BLaER1 (cell line): ENCODE results near the gene DRC7.
A peak's percentile ranks its signal among the peaks of the same experiment; 100 is the strongest.
"Not testable (repeated sequence)": the region's sequence is repeated elsewhere in the genome, so short reads cannot be mapped to it uniquely, and the experiment has no call there.

Experiments used
- H3K27ac ChIP-seq: shearing (Covaris generic); formaldehyde crosslinking; 2 replicates; pipeline ENCODE4 v1.8.1; 2022
- H3K27me3 ChIP-seq: shearing (Covaris generic); formaldehyde crosslinking; 2 replicates; pipeline ENCODE4 v1.8.1; 2022
- H3K36me3 ChIP-seq: shearing (Covaris generic); formaldehyde crosslinking; 2 replicates; pipeline ENCODE4 v1.8.1; 2022
- H3K4me1 ChIP-seq: shearing (Covaris generic); formaldehyde crosslinking; 2 replicates; pipeline ENCODE4 v1.8.1; 2022
- H3K4me2 ChIP-seq: shearing (Covaris generic); formaldehyde crosslinking; 2 replicates; pipeline ENCODE4 v1.8.1; 2022
- H3K4me3 ChIP-seq: shearing (Covaris generic); formaldehyde crosslinking; 2 replicates; pipeline ENCODE4 v1.8.1; 2022
- H3K9ac ChIP-seq: shearing (Covaris generic); formaldehyde crosslinking; 2 replicates; pipeline ENCODE4 v1.8.1; 2022
- H3K9me3 ChIP-seq: shearing (Covaris generic); formaldehyde crosslinking; 2 replicates; pipeline ENCODE4 v1.8.1; 2022
- H4K20me1 ChIP-seq: shearing (Covaris generic); formaldehyde crosslinking; 2 replicates; pipeline ENCODE4 v1.8.1; 2022
- Cebpa-rat ChIP-seq: shearing (Covaris generic); IDR thresholded peaks from 2 replicates; pipeline ENCODE4 v1.8.1; 2022

Gene DRC7

GRCh38 chr16:57741660-57742191 lies 47.1 kb downstream of the DRC7 start:
- Histone ChIP-seq H3K4me1 (peaks cover 92% of the 10 kb centered on the region), H3K27ac (peak overlapping the region; percentile 86), H4K20me1 (no peaks in the 10 kb centered on the region), H3K36me3 (peaks cover 60% of the 10 kb centered on the region), H3K9ac (0 out of 2 replicates have a peak overlapping the region, but pooled peaks have one; percentile 77), H3K4me3 (no peak overlapping the region), H3K4me2 (peak overlapping the region; percentile 93), H3K9me3 (no peaks in the 10 kb centered on the region), H3K27me3 (no peaks in the 10 kb centered on the region)
- no peak for TF ChIP-seq Cebpa-rat

- Histone ChIP-seq H3K27ac (peak overlapping the region; percentile 86), H3K27me3 (no peaks in the 10 kb centered on the region), H3K4me1 (peaks cover 83% of the 10 kb centered on the region), H3K9ac (peak overlapping the region; percentile 77), H4K20me1 (no peaks in the 10 kb centered on the region), H3K9me3 (no peaks in the 10 kb centered on the region), H3K4me2 (peak overlapping the region; percentile 93), H3K4me3 (no peak overlapping the region), H3K36me3 (peaks cover 61% of the 10 kb centered on the region)
- no peak for TF ChIP-seq Cebpa-rat
Observed at GRCh38 chr16:57742543-57742942, 47.9 kb downstream of the DRC7 start.

GRCh38 chr16:57743458-57743857 lies 48.9 kb downstream of the DRC7 start:
- Histone ChIP-seq H3K27ac (peak overlapping the region; percentile 86), H3K9ac (peak overlapping the region; percentile 77), H3K36me3 (peaks cover 61% of the 10 kb centered on the region), H3K9me3 (no peaks in the 10 kb centered on the region), H3K4me3 (peak overlapping the region; percentile 37), H4K20me1 (no peaks in the 10 kb centered on the region), H3K4me2 (peak overlapping the region; percentile 93), H3K27me3 (no peaks in the 10 kb centered on the region), H3K4me1 (peaks cover 75% of the 10 kb centered on the region)
- no peak for TF ChIP-seq Cebpa-rat

GRCh38 chr16:57743886-57744641 lies 49.5 kb downstream of the DRC7 start:
- no peak for TF ChIP-seq Cebpa-rat
- no peaks in the 10 kb centered on the region for H3K9me3 ChIP-seq
- peaks cover 62% of the 10 kb centered on the region for H3K36me3 ChIP-seq
- peaks cover 70% of the 10 kb centered on the region for H3K4me1 ChIP-seq
- H3K27me3 ChIP-seq, result no peaks in the 10 kb centered on the region
- peak overlapping the region; percentile 86 for H3K27ac ChIP-seq
- no peaks in the 10 kb centered on the region for H4K20me1 ChIP-seq
- peak overlapping the region; percentile 77 for H3K9ac ChIP-seq
- H3K4me2 ChIP-seq, result peak overlapping the region; percentile 93
- no peak overlapping the region for H3K4me3 ChIP-seq

GRCh38 chr16:57744642-57744903 lies 50.0 kb downstream of the DRC7 start:
- H3K36me3 ChIP-seq, result peaks cover 62% of the 10 kb centered on the region
- H3K27ac ChIP-seq, result peak overlapping the region; percentile 86
- no peaks in the 10 kb centered on the region for H3K27me3 ChIP-seq
- H3K4me3 ChIP-seq, result no peak overlapping the region
- no peaks in the 10 kb centered on the region for H3K9me3 ChIP-seq
- no peaks in the 10 kb centered on the region for H4K20me1 ChIP-seq
- no peak overlapping the region for H3K9ac ChIP-seq
- peak overlapping the region; percentile 93 for H3K4me2 ChIP-seq
- peaks cover 65% of the 10 kb centered on the region for H3K4me1 ChIP-seq
- TF ChIP-seq Cebpa-rat, result no peak

DNA sequence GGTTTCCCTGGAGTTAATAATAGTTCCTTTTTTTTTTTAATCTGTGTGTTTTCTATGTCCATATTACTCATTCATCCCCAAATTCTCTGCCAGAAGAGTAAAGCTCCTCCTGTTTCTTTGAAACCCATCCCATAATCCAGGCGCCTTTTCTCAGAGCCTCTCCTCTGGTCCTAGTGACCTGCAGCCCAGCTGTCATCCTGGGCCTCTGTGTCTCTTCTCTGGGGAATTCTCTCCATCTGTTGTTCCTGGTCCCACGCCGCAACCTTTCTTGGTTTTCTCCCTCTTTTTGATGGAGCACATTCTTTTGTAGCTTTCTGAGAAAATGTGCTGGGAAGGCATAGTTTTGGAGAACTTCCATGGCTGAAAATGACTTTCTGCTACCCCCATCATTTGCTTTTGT lies 51.2 kb downstream of the DRC7 start:
- Histone ChIP-seq H3K27me3 (no peaks in the 10 kb centered on the region), H3K9me3 (no peaks in the 10 kb centered on the region), H3K27ac (0 out of 2 replicates have a peak overlapping the region, but pooled peaks have one; percentile 38), H3K36me3 (peaks cover 61% of the 10 kb centered on the region), H3K4me1 (peaks cover 62% of the 10 kb centered on the region), H4K20me1 (no peaks in the 10 kb centered on the region), H3K4me2 (no peak overlapping the region), H3K4me3 (no peak overlapping the region), H3K9ac (no peak overlapping the region)
- TF ChIP-seq Cebpa-rat, result no peak

DNA sequence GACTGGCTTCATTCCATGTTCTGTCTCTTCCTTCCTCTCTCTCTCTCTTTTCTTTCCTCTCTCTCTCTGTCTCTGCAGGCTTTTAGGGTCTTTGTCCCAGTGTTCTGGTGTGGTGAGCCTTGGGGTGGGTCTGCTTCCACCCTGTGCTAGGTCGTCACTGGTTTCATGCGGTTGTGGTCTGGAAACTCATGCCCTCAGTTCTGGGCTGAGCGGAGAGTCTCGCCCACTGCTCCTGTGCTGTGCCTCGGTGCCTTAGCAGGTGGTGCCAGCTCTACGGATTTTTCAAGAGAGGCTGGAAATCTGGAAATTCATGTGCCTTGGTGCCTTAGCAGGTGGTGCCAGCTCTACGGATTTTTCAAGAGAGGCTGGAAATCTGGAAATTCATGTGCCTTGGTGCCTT lies 51.7 kb downstream of the DRC7 start:
- H3K4me3 ChIP-seq, H4K20me1 ChIP-seq, H3K9me3 ChIP-seq, H3K27me3 ChIP-seq, H3K9ac ChIP-seq, H3K4me2 ChIP-seq: not testable (repeated sequence)
- H3K36me3 ChIP-seq, result peaks cover 64% of the 10 kb centered on the region
- 0 out of 2 replicates have a peak overlapping the region, but pooled peaks have one; percentile 38 for H3K27ac ChIP-seq
- H3K4me1 ChIP-seq, result peaks cover 56% of the 10 kb centered on the region

DNA sequence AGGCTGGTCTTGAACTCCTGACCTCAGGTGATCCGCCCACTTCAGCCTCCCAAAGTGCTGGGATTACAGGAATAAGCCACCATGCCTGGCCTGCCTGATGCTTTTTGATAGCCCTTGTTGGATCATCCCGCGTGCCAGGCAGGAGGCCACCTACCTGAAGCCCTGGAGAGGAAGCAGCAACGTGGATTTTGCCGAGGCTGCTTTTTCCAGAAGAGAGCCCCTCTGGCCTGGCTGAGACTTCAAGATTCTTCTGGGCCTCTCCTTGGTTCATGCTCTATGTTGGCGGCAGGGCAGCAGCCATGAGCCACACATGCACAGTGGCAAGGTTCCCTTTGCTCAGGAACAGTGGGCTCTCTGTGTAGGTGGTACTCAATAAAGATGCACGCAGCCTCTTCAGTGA lies 52.5 kb downstream of the DRC7 start:
- no peak for TF ChIP-seq Cebpa-rat
- H4K20me1 ChIP-seq, result no peaks in the 10 kb centered on the region
- no peak overlapping the region for H3K4me2 ChIP-seq
- no peak overlapping the region for H3K9ac ChIP-seq
- H3K27me3 ChIP-seq, result no peaks in the 10 kb centered on the region
- H3K4me3 ChIP-seq, result no peak overlapping the region
- H3K9me3 ChIP-seq, result no peaks in the 10 kb centered on the region
- peaks cover 69% of the 10 kb centered on the region for H3K36me3 ChIP-seq
- no peak overlapping the region for H3K27ac ChIP-seq
- H3K4me1 ChIP-seq, result peaks cover 49% of the 10 kb centered on the region

DNA sequence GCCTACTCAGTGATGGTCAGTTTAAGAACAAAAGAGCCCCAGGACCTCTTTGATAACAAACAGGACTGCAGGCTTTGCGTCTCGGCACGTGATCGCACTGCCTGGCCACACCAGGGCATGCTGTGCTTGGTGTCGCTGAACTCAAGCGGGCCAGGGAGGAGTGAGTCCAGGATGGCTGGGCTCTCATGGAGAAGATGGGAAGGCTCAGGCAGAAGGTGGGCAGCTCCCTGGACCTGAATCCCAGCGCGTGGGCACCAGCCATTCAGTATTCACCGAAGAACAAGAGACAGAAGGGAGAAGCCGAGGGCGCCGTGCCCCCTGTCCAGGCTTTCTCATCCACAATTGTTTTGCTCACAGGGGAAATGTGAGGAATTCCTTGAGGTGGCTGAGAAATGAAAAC lies 52.9 kb downstream of the DRC7 start:
- H3K4me2 ChIP-seq, result no peak overlapping the region
- H3K4me3 ChIP-seq, result no peak overlapping the region
- peaks cover 70% of the 10 kb centered on the region for H3K36me3 ChIP-seq
- no peak overlapping the region for H3K27ac ChIP-seq
- no peaks in the 10 kb centered on the region for H4K20me1 ChIP-seq
- TF ChIP-seq Cebpa-rat, result no peak
- no peaks in the 10 kb centered on the region for H3K27me3 ChIP-seq
- H3K4me1 ChIP-seq, result peaks cover 45% of the 10 kb centered on the region
- no peaks in the 10 kb centered on the region for H3K9me3 ChIP-seq
- no peak overlapping the region for H3K9ac ChIP-seq

GRCh38 chr16:57747996-57748395 lies 53.4 kb downstream of the DRC7 start:
- no peak overlapping the region for H3K9ac ChIP-seq
- H3K4me2 ChIP-seq, result no peak overlapping the region
- H3K4me3 ChIP-seq, result no peak overlapping the region
- H3K9me3 ChIP-seq, result no peaks in the 10 kb centered on the region
- H3K36me3 ChIP-seq, result peaks cover 75% of the 10 kb centered on the region
- H3K27me3 ChIP-seq, result no peaks in the 10 kb centered on the region
- H3K4me1 ChIP-seq, result peaks cover 40% of the 10 kb centered on the region
- no peaks in the 10 kb centered on the region for H4K20me1 ChIP-seq
- no peak overlapping the region for H3K27ac ChIP-seq
- no peak for TF ChIP-seq Cebpa-rat
